ENCODE results near the gene SPTLC2.

- TF ChIP-seq CTCF (IDR thresholded peaks at IDR 0.05; ENCODE audit: poor library complexity) (no peak), EZH2 (IDR thresholded peaks at IDR 0.05; ENCODE audit: borderline replicate concordance) (no peak), EZH2phosphoT487 (IDR thresholded peaks at IDR 0.05; ENCODE audit: low read depth, severe bottlenecking, unreplicated experiment) (no peak)
Measured at GRCh38 chr14:77554816-77555599, 61.4 kb downstream of the SPTLC2 start.
